Raji (cell line): Measurements from ENCODE around the gene TXLNB.

Experiments
- POLR2A ChIP-seq: IDR thresholded peaks from 2 replicates; pipeline ENCODE4 v1.6.1; 2011; ENCODE audit warnings: low read depth, low read length, control low read depth; ENCODE audit not compliant: insufficient read depth

TXLNB gene

GRCh38 chr6:139320081-139320480 is 28.3 kb upstream of the TXLNB start:
- no peak for TF ChIP-seq POLR2A

- no peak for TF ChIP-seq POLR2A
Observed at GRCh38 chr6:139316622-139317317, 25.0 kb upstream of the TXLNB start.

- no peak for TF ChIP-seq POLR2A
Observed at GRCh38 chr6:139313784-139314545, 22.2 kb upstream of the TXLNB start.

GRCh38 chr6:139313229-139313628 is 21.4 kb upstream of the TXLNB start:
- TF ChIP-seq POLR2A: no peak

- no peak for TF ChIP-seq POLR2A
Observed at GRCh38 chr6:139311831-139312230, 20.0 kb upstream of the TXLNB start.

GRCh38 chr6:139308936-139309603 is 17.3 kb upstream of the TXLNB start:
- TF ChIP-seq POLR2A: no peak

- no peak for TF ChIP-seq POLR2A
Observed at GRCh38 chr6:139308286-139308916, 16.6 kb upstream of the TXLNB start.

GRCh38 chr6:139306291-139306981 is 14.6 kb upstream of the TXLNB start:
- no peak for TF ChIP-seq POLR2A

GRCh38 chr6:139303185-139303584 is 11.4 kb upstream of the TXLNB start:
- no peak for TF ChIP-seq POLR2A

- TF ChIP-seq POLR2A: no peak
Observed at GRCh38 chr6:139297921-139298320, 6.1 kb upstream of the TXLNB start.

GRCh38 chr6:139296927-139297326 is 5.1 kb upstream of the TXLNB start:
- TF ChIP-seq POLR2A: no peak

GRCh38 chr6:139295901-139296300 is 4.1 kb upstream of the TXLNB start:
- TF ChIP-seq POLR2A: no peak

GRCh38 chr6:139294090-139294489 is 2.3 kb upstream of the TXLNB start:
- no peak for TF ChIP-seq POLR2A

- TF ChIP-seq POLR2A: peak; percentile 26; the same call in 1 of the 2 replicates
Observed at GRCh38 chr6:139290787-139291311, 949 bp downstream of the TXLNB start.

- TF ChIP-seq POLR2A: no peak
Observed at GRCh38 chr6:139289233-139289632, 2.6 kb downstream of the TXLNB start.
